Epithelial cell of proximal tubule (primary cell): ENCODE measurements around the gene MYMX. TPM values are rescaled to one million over a fixed set of nuclear protein-coding genes. Genes with fewer than 3 reads are reported as not detected.

Experiments
- DNase-seq: peaks from one replicate; pipeline ENCODE4 v3.0.0-alpha.2; 2011; ENCODE audit warnings: low read depth
- H3K4me3 ChIP-seq: 2 replicates; pipeline ENCODE4 v1.5.1; 2011; ENCODE audit warnings: low read depth, mild to moderate bottlenecking, low read length
- CTCF ChIP-seq: conservative IDR thresholded peaks from 2 replicates; pipeline ENCODE4 v1.5.1; 2012; ENCODE audit warnings: low read depth, mild to moderate bottlenecking, low read length
- total RNA-seq: library from RNA; depleted of rRNA; stranded (reverse); fragments of >200 nt; gene quantifications from 2 replicates; pipeline ENCODE4 v1.2.3, GENCODE V29; 2015

MYMX gene
- total RNA-seq, 1 donor from 2014 or later: not detected

GRCh38 chr6:44224029-44224964, 7.6 kb downstream of the MYMX start:
- TF ChIP-seq CTCF: no peak
- DNase-seq: no peak
- H3K4me3 ChIP-seq: peak overlapping the region; percentile 66

- H3K4me3 ChIP-seq: no peak overlapping the region
- no peak for TF ChIP-seq CTCF
- DNase-seq: no peak
Measured at GRCh38 chr6:44224965-44225305, 8.2 kb downstream of the MYMX start.

- no peak for TF ChIP-seq CTCF
- DNase-seq: no peak
- no peak overlapping the region for H3K4me3 ChIP-seq
Measured at GRCh38 chr6:44225579-44226325, 9.0 kb downstream of the MYMX start.

GRCh38 chr6:44226368-44227147, 9.8 kb downstream of the MYMX start:
- H3K4me3 ChIP-seq: no peak overlapping the region
- DNase-seq: no peak
- TF ChIP-seq CTCF: no peak

GRCh38 chr6:44227148-44227793, 10.5 kb downstream of the MYMX start:
- DNase-seq: no peak
- TF ChIP-seq CTCF: no peak
- H3K4me3 ChIP-seq: no peak overlapping the region

GRCh38 chr6:44228031-44228430, 11.3 kb downstream of the MYMX start:
- no peak overlapping the region for H3K4me3 ChIP-seq
- DNase-seq: no peak
- TF ChIP-seq CTCF: no peak
